Gastrocnemius medialis (tissue), 4 donors: ENCODE results near the gene ZNF784.

Experiments used
- CTCF ChIP-seq, 5 experiments: fragments of 450-650 bp in 3 of 5; fragments of 200-600 bp in 2 of 5; sonication (generic) in 2 of 5; IDR thresholded peaks in 4 of 5; conservative IDR thresholded peaks in 1 of 5; 1 replicate in 4 of 5; 2 replicates in 1 of 5; pipeline ENCODE4 v1.5.1; 2016 to 2019; ENCODE audit warnings: antibody characterized with exemption in 5 of 5, mild to moderate bottlenecking in 3 of 5, moderate library complexity in 3 of 5
- POLR2A ChIP-seq, 2 donors: fragments of 450-650 bp; IDR thresholded peaks; one replicate each; pipeline ENCODE4 v1.6.1; 2017; ENCODE audit warnings: antibody characterized with exemption in 2 of 2, mild to moderate bottlenecking in 2 of 2, moderate library complexity in 2 of 2

- TF ChIP-seq CTCF (IDR thresholded peaks at IDR 0.05 in 4 of 5, conservative IDR thresholded peaks at IDR 0.05 in 1 of 5) (no peak), POLR2A (IDR thresholded peaks at IDR 0.05) (no peak)
Measured at GRCh38 chr19:55672418-55672817, 48.1 kb upstream of the ZNF784 start.
